ENCODE measurements around the gene CDKL2. TPM values are rescaled to one million over a fixed set of nuclear protein-coding genes. Genes with fewer than 3 reads are reported as not detected.
"Not testable (repeated sequence)": the region's sequence is repeated elsewhere in the genome, so short reads cannot be mapped to it uniquely, and the experiment has no call there.

Gene CDKL2
- total RNA-seq, 3 donors from 2014 or later (not counting 1 experiment from before 2014, with no cell fraction given): 0.19 to 0.63 (median 0.32) TPM

DNA sequence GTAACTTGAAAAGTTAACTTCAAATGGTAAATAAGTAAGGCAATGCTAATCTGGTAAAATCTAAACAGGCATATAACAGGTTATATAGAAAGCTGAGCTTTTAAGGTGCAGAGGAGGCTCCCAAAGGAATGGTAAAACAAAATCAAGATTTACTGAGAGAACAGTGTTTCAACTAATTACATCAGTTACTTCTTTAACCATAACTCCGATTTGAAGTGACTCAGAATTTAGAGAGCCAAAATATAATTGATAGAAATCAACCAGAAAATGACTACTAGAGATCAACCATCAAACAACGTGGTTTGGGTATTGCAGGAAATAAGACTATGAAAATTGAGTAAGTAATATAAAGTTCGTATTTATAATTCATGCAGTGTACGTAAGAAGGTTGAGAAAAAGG is 36.0 kb upstream of the CDKL2 start:
- intact Hi-C loops (cut with micrococcal nuclease): no loop called here
- TF ChIP-seq, protein P1, sequence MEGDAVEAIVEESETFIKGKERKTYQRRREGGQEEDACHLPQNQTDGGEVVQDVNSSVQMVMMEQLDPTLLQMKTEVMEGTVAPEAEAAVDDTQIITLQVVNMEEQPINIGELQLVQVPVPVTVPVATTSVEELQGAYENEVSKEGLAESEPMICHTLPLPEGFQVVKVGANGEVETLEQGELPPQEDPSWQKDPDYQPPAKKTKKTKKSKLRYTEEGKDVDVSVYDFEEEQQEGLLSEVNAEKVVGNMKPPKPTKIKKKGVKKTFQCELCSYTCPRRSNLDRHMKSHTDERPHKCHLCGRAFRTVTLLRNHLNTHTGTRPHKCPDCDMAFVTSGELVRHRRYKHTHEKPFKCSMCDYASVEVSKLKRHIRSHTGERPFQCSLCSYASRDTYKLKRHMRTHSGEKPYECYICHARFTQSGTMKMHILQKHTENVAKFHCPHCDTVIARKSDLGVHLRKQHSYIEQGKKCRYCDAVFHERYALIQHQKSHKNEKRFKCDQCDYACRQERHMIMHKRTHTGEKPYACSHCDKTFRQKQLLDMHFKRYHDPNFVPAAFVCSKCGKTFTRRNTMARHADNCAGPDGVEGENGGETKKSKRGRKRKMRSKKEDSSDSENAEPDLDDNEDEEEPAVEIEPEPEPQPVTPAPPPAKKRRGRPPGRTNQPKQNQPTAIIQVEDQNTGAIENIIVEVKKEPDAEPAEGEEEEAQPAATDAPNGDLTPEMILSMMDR (IDR thresholded peaks at IDR 0.05): no peak
- H3K27ac Mint-ChIP-seq: peak overlapping the region; percentile 17 to 26
- Histone ChIP-seq H3K4me3 (ENCODE audit: low read length) (no peak overlapping the region), H3K36me3 (ENCODE audit: control insufficient read depth, insufficient read depth, low read length) (peaks cover 12% of the 10 kb centered on the region), H3K27ac (ENCODE audit: low read length) (no peak overlapping the region), H3K9me3 (ENCODE audit: control insufficient read depth, insufficient read depth, low read length) (no peaks in the 10 kb centered on the region), H3K4me1 (ENCODE audit: control insufficient read depth, insufficient read depth, low read length) (peaks cover 14% of the 10 kb centered on the region), H3K27me3 (ENCODE audit: control insufficient read depth, insufficient read depth, low read length) (no peaks in the 10 kb centered on the region)
- H3K9me3 Mint-ChIP-seq: no peaks in the 10 kb centered on the region
- no peak for DNase-seq
- no peaks in the 10 kb centered on the region for H3K36me3 Mint-ChIP-seq
- WGBS (ENCODE audit: insufficient coverage): 100% methylated on average over 1 of the region's 4 CpGs
- no peak overlapping the region for H3K4me3 Mint-ChIP-seq
- no peak for ATAC-seq
- peaks cover 60 to 66% of the 10 kb centered on the region in 2 donors for H3K4me1 Mint-ChIP-seq
- H3K27me3 Mint-ChIP-seq (ENCODE audit: low read depth in 2 of 2): no peaks in the 10 kb centered on the region

DNA sequence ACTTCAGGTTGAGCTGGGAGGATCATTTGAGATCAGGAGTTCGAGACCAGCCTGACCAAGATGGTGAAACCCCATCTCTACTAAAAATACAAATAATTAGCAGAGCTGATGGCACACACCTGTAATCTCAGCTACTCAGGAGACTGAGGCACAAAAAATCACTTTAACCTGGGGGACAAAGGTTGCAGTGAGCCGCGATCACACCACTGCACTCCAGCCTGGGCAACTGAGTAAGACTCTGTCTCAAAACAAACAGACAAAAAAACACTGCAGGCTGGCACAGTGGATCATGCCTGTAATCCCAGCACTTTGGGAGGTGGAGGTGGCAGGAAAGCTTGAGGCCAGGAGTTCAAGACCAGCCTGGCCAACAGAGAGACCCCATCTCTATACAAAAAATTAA is 34.3 kb upstream of the CDKL2 start:
- H3K9me3 ChIP-seq (ENCODE audit: control insufficient read depth, insufficient read depth, low read length); H3K27me3 ChIP-seq (ENCODE audit: control insufficient read depth, insufficient read depth, low read length); H3K36me3 Mint-ChIP-seq; H3K9me3 Mint-ChIP-seq; intact Hi-C loops (cut with micrococcal nuclease); H3K27ac ChIP-seq (ENCODE audit: low read length); H3K27me3 Mint-ChIP-seq (ENCODE audit: low read depth in 2 of 2); H3K4me3 ChIP-seq (ENCODE audit: low read length); H3K27ac Mint-ChIP-seq; ATAC-seq; DNase-seq; H3K4me3 Mint-ChIP-seq: not testable (repeated sequence)
- peaks cover 29% of the 10 kb centered on the region for H3K36me3 ChIP-seq (ENCODE audit: control insufficient read depth, insufficient read depth, low read length)
- H3K4me1 Mint-ChIP-seq: peaks cover 50 to 66% of the 10 kb centered on the region in 2 donors
- WGBS (ENCODE audit: insufficient coverage): 95% methylated on average over 3 of the region's 3 CpGs
- peaks cover 14% of the 10 kb centered on the region for H3K4me1 ChIP-seq (ENCODE audit: control insufficient read depth, insufficient read depth, low read length)

DNA sequence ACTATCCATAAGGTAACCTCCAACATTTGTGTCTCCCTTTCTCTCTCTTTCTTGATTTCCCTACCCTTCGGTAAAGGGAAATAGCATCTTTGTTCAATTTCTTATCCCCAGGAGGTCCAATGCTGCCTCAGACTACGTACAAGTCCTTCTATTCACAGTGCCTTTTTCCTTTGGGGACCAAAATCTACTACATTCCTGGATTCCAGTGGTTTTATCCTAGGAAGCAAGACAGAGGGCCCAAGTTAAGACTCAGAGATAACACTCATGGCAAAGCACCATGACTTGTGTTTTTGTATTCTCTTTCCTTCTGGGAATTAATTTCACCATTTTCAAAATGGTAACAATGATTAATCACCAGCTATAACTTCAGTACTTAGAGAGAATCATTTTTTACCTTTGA is 32.3 kb upstream of the CDKL2 start:
- 89% methylated on average over 2 of the region's 2 CpGs for WGBS (ENCODE audit: insufficient coverage)
- H3K9me3 Mint-ChIP-seq: no peaks in the 10 kb centered on the region
- no peak for DNase-seq
- no peaks in the 10 kb centered on the region for H3K27me3 ChIP-seq (ENCODE audit: control insufficient read depth, insufficient read depth, low read length)
- intact Hi-C loops (cut with micrococcal nuclease): no loop called here
- H3K27ac ChIP-seq (ENCODE audit: low read length): no peak overlapping the region
- H3K4me3 Mint-ChIP-seq: no peak overlapping the region
- H3K36me3 ChIP-seq (ENCODE audit: control insufficient read depth, insufficient read depth, low read length): peaks cover 45% of the 10 kb centered on the region
- H3K4me1 ChIP-seq (ENCODE audit: control insufficient read depth, insufficient read depth, low read length): peaks cover 12% of the 10 kb centered on the region
- H3K9me3 ChIP-seq (ENCODE audit: control insufficient read depth, insufficient read depth, low read length): no peaks in the 10 kb centered on the region
- H3K4me1 Mint-ChIP-seq: peaks cover 36 to 52% of the 10 kb centered on the region in 2 donors
- H3K4me3 ChIP-seq (ENCODE audit: low read length): no peak overlapping the region
- H3K36me3 Mint-ChIP-seq: no peaks in the 10 kb centered on the region
- TF ChIP-seq, protein P1 (IDR thresholded peaks at IDR 0.05): no peak
- H3K27ac Mint-ChIP-seq: peak overlapping the region in 1 of 2 donors; percentile 31
- no peaks in the 10 kb centered on the region for H3K27me3 Mint-ChIP-seq (ENCODE audit: low read depth in 2 of 2)
- no peak for ATAC-seq

DNA sequence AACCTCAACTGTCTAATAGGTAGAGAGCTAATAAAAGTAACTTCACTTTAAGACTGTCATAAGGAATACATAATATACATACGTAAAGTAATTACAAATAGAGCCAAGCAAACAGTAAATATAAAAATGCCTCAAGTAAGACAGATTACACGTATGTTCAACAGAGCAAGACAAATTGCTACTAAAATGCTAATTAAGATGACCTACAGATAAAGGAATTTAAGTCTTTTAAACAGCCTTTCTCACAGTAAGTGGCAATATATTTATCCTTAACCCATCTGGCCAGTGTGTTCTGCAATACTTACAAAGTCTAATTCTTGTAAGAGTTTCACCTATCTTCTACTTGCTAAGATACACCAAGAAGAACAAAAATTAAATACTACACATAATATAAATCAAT is 30.2 kb upstream of the CDKL2 start:
- Mint-ChIP-seq H3K27me3 (ENCODE audit: low read depth in 2 of 2) (no peaks in the 10 kb centered on the region), H3K9me3 (no peaks in the 10 kb centered on the region), H3K27ac (peak overlapping the region in 1 of 2 donors; percentile 26), H3K4me1 (peaks cover 24 to 35% of the 10 kb centered on the region in 2 donors), H3K36me3 (no peaks in the 10 kb centered on the region), H3K4me3 (no peak overlapping the region)
- peaks cover 7% of the 10 kb centered on the region for H3K4me1 ChIP-seq (ENCODE audit: control insufficient read depth, insufficient read depth, low read length)
- 88% methylated on average over 1 of the region's 2 CpGs for WGBS (ENCODE audit: insufficient coverage)
- no peak for DNase-seq
- intact Hi-C loops (cut with micrococcal nuclease): no loop called here
- peaks cover 58% of the 10 kb centered on the region for H3K36me3 ChIP-seq (ENCODE audit: control insufficient read depth, insufficient read depth, low read length)
- TF ChIP-seq, protein P1 (IDR thresholded peaks at IDR 0.05): no peak
- H3K27ac ChIP-seq (ENCODE audit: low read length): no peak overlapping the region
- ATAC-seq: no peak
- no peak overlapping the region for H3K4me3 ChIP-seq (ENCODE audit: low read length)
- H3K27me3 ChIP-seq (ENCODE audit: control insufficient read depth, insufficient read depth, low read length): no peaks in the 10 kb centered on the region
- H3K9me3 ChIP-seq (ENCODE audit: control insufficient read depth, insufficient read depth, low read length): no peaks in the 10 kb centered on the region

Measured in natural killer cell (primary cell).